ENCODE data around the gene TMEM131L.
"Not testable (repeated sequence)": the region's sequence is repeated elsewhere in the genome, so short reads cannot be mapped to it uniquely, and the experiment has no call there.

Gene TMEM131L

GRCh38 chr4:153547520-153547919 is 81.4 kb downstream of the TMEM131L start:
- H3K14ac ChIP-seq (ENCODE audit: low read length in 2 of 2), result no peak overlapping the region
- no peak overlapping the region for H2BK12ac ChIP-seq (ENCODE audit: low read length in 2 of 2)
- no peak overlapping the region for H3K4ac ChIP-seq (ENCODE audit: low read depth in 1 of 2, low read length in 2 of 2)
- no peak overlapping the region for H3K27ac ChIP-seq (ENCODE audit: low read length, poor library complexity, severe bottlenecking)
- no peak overlapping the region for H3K18ac ChIP-seq (ENCODE audit: low read depth in 1 of 2, low read length in 2 of 2)
- no peak overlapping the region for H2AFZ ChIP-seq (ENCODE audit: low read depth, low read length)
- DNase-seq, result no peak
- H3K27me3 ChIP-seq (ENCODE audit: control insufficient read depth in 1 of 2, insufficient read depth in 1 of 2, low read length in 2 of 2), result no peaks in the 10 kb centered on the region
- WGBS, result 93% methylated on average over 5 of the region's 5 CpGs
- H4K8ac ChIP-seq (ENCODE audit: low read length), result no peak overlapping the region
- no peak overlapping the region for H4K91ac ChIP-seq (ENCODE audit: low read length)
- H3K9me3 ChIP-seq (ENCODE audit: control insufficient read depth, low read length), result no peaks in the 10 kb centered on the region
- no peak overlapping the region for H2BK15ac ChIP-seq (ENCODE audit: low read depth, poor library complexity, severe bottlenecking)
- no peak overlapping the region for H2BK120ac ChIP-seq (ENCODE audit: low read depth, low read length)
- peaks cover 4% of the 10 kb centered on the region for H3K79me1 ChIP-seq (replicated peaks; ENCODE audit: low read length, poor library complexity, severe bottlenecking)
- H3K9ac ChIP-seq (ENCODE audit: low read length), result no peak overlapping the region
- H3K4me2 ChIP-seq (ENCODE audit: low read length, poor library complexity, severe bottlenecking), result no peak overlapping the region
- H2AK5ac ChIP-seq (ENCODE audit: low read length, severe bottlenecking), result no peak overlapping the region
- no peak overlapping the region for H3K4me3 ChIP-seq (ENCODE audit: insufficient read depth in 1 of 2, low read depth in 1 of 2, low read length in 2 of 2)
- no peak overlapping the region for H2BK5ac ChIP-seq (ENCODE audit: low read depth, low read length, poor library complexity, severe bottlenecking)
- no peaks in the 10 kb centered on the region for H3K36me3 ChIP-seq (ENCODE audit: control insufficient read depth in 1 of 2, insufficient read depth in 2 of 2, low read depth in 1 of 2, low read length in 2 of 2)
- H3K23ac ChIP-seq (ENCODE audit: low read length in 2 of 2), result no peak overlapping the region
- no peaks in the 10 kb centered on the region for H3K4me1 ChIP-seq (ENCODE audit: control insufficient read depth, insufficient read depth, low read depth, low read length)

- not testable (repeated sequence) for H3K4ac ChIP-seq (ENCODE audit: low read depth in 1 of 2, low read length in 2 of 2); H3K23ac ChIP-seq (ENCODE audit: low read length in 2 of 2); H4K91ac ChIP-seq (ENCODE audit: low read length); H3K27me3 ChIP-seq (ENCODE audit: control insufficient read depth in 1 of 2, insufficient read depth in 1 of 2, low read length in 2 of 2); H3K4me3 ChIP-seq (ENCODE audit: insufficient read depth in 1 of 2, low read depth in 1 of 2, low read length in 2 of 2); H3K4me2 ChIP-seq (ENCODE audit: low read length, poor library complexity, severe bottlenecking); H3K14ac ChIP-seq (ENCODE audit: low read length in 2 of 2); H2AFZ ChIP-seq (ENCODE audit: low read depth, low read length); H2BK120ac ChIP-seq (ENCODE audit: low read depth, low read length); H3K79me1 ChIP-seq (replicated peaks; ENCODE audit: low read length, poor library complexity, severe bottlenecking); H2BK5ac ChIP-seq (ENCODE audit: low read depth, low read length, poor library complexity, severe bottlenecking); H3K27ac ChIP-seq (ENCODE audit: low read length, poor library complexity, severe bottlenecking); H2AK5ac ChIP-seq (ENCODE audit: low read length, severe bottlenecking); H3K9ac ChIP-seq (ENCODE audit: low read length); H2BK15ac ChIP-seq (ENCODE audit: low read depth, poor library complexity, severe bottlenecking); H3K9me3 ChIP-seq (ENCODE audit: control insufficient read depth, low read length); H3K18ac ChIP-seq (ENCODE audit: low read depth in 1 of 2, low read length in 2 of 2); H4K8ac ChIP-seq (ENCODE audit: low read length); H2BK12ac ChIP-seq (ENCODE audit: low read length in 2 of 2); H3K4me1 ChIP-seq (ENCODE audit: control insufficient read depth, insufficient read depth, low read depth, low read length); DNase-seq; H3K36me3 ChIP-seq (ENCODE audit: control insufficient read depth in 1 of 2, insufficient read depth in 2 of 2, low read depth in 1 of 2, low read length in 2 of 2)
- WGBS, result 96% methylated on average over 3 of the region's 3 CpGs
These were observed 82.7 kb downstream of the TMEM131L start for GRCh38 chr4:153548907-153549306.

GRCh38 chr4:153549405-153549804 is 83.2 kb downstream of the TMEM131L start:
- no peak overlapping the region for H4K91ac ChIP-seq (ENCODE audit: low read length)
- H3K4me2 ChIP-seq (ENCODE audit: low read length, poor library complexity, severe bottlenecking), result no peak overlapping the region
- H2BK5ac ChIP-seq (ENCODE audit: low read depth, low read length, poor library complexity, severe bottlenecking), result no peak overlapping the region
- H4K8ac ChIP-seq (ENCODE audit: low read length), result no peak overlapping the region
- H3K27me3 ChIP-seq (ENCODE audit: control insufficient read depth in 1 of 2, insufficient read depth in 1 of 2, low read length in 2 of 2), result no peaks in the 10 kb centered on the region
- H3K9me3 ChIP-seq (ENCODE audit: control insufficient read depth, low read length), result no peaks in the 10 kb centered on the region
- H2AFZ ChIP-seq (ENCODE audit: low read depth, low read length), result no peak overlapping the region
- no peak overlapping the region for H3K4me3 ChIP-seq (ENCODE audit: insufficient read depth in 1 of 2, low read depth in 1 of 2, low read length in 2 of 2)
- no peak overlapping the region for H3K9ac ChIP-seq (ENCODE audit: low read length)
- H3K4ac ChIP-seq (ENCODE audit: low read depth in 1 of 2, low read length in 2 of 2), result no peak overlapping the region
- no peak overlapping the region for H2BK15ac ChIP-seq (ENCODE audit: low read depth, poor library complexity, severe bottlenecking)
- H2BK12ac ChIP-seq (ENCODE audit: low read length in 2 of 2), result no peak overlapping the region
- H3K18ac ChIP-seq (ENCODE audit: low read depth in 1 of 2, low read length in 2 of 2), result no peak overlapping the region
- no peak for DNase-seq
- no peak overlapping the region for H2BK120ac ChIP-seq (ENCODE audit: low read depth, low read length)
- no peak overlapping the region for H3K27ac ChIP-seq (ENCODE audit: low read length, poor library complexity, severe bottlenecking)
- no peaks in the 10 kb centered on the region for H3K4me1 ChIP-seq (ENCODE audit: control insufficient read depth, insufficient read depth, low read depth, low read length)
- no peak overlapping the region for H3K23ac ChIP-seq (ENCODE audit: low read length in 2 of 2)
- 100% methylated on average over 1 of the region's 1 CpG for WGBS
- no peaks in the 10 kb centered on the region for H3K36me3 ChIP-seq (ENCODE audit: control insufficient read depth in 1 of 2, insufficient read depth in 2 of 2, low read depth in 1 of 2, low read length in 2 of 2)
- H3K79me1 ChIP-seq (replicated peaks; ENCODE audit: low read length, poor library complexity, severe bottlenecking), result peaks cover 4% of the 10 kb centered on the region
- H3K14ac ChIP-seq (ENCODE audit: low read length in 2 of 2), result no peak overlapping the region
- H2AK5ac ChIP-seq (ENCODE audit: low read length, severe bottlenecking), result no peak overlapping the region

- Histone ChIP-seq H2BK5ac (ENCODE audit: low read depth, low read length, poor library complexity, severe bottlenecking) (no peak overlapping the region), H3K4me1 (ENCODE audit: control insufficient read depth, insufficient read depth, low read depth, low read length) (no peaks in the 10 kb centered on the region), H3K14ac (ENCODE audit: low read length in 2 of 2) (no peak overlapping the region), H3K36me3 (ENCODE audit: control insufficient read depth in 1 of 2, insufficient read depth in 2 of 2, low read depth in 1 of 2, low read length in 2 of 2) (no peaks in the 10 kb centered on the region), H3K4me3 (ENCODE audit: insufficient read depth in 1 of 2, low read depth in 1 of 2, low read length in 2 of 2) (no peak overlapping the region), H2BK12ac (ENCODE audit: low read length in 2 of 2) (no peak overlapping the region), H3K4me2 (ENCODE audit: low read length, poor library complexity, severe bottlenecking) (no peak overlapping the region), H2BK120ac (ENCODE audit: low read depth, low read length) (no peak overlapping the region), H3K4ac (ENCODE audit: low read depth in 1 of 2, low read length in 2 of 2) (no peak overlapping the region), H3K27me3 (ENCODE audit: control insufficient read depth in 1 of 2, insufficient read depth in 1 of 2, low read length in 2 of 2) (no peaks in the 10 kb centered on the region), H3K79me1 (replicated peaks; ENCODE audit: low read length, poor library complexity, severe bottlenecking) (peaks cover 1% of the 10 kb centered on the region), H3K27ac (ENCODE audit: low read length, poor library complexity, severe bottlenecking) (no peak overlapping the region), H3K9ac (ENCODE audit: low read length) (no peak overlapping the region), H2BK15ac (ENCODE audit: low read depth, poor library complexity, severe bottlenecking) (no peak overlapping the region), H3K18ac (ENCODE audit: low read depth in 1 of 2, low read length in 2 of 2) (no peak overlapping the region), H2AFZ (ENCODE audit: low read depth, low read length) (no peak overlapping the region), H3K9me3 (ENCODE audit: control insufficient read depth, low read length) (no peaks in the 10 kb centered on the region), H3K23ac (ENCODE audit: low read length in 2 of 2) (no peak overlapping the region), H4K8ac (ENCODE audit: low read length) (no peak overlapping the region), H2AK5ac (ENCODE audit: low read length, severe bottlenecking) (no peak overlapping the region), H4K91ac (ENCODE audit: low read length) (no peak overlapping the region)
- DNase-seq, result no peak
- 89% methylated on average over 4 of the region's 6 CpGs for WGBS
These were observed 87.1 kb downstream of the TMEM131L start for GRCh38 chr4:153553155-153553818.
